ENCODE data around the gene ZNF554. TPM values are rescaled to one million over a fixed set of nuclear protein-coding genes. Genes with fewer than 3 reads are reported as not detected.

ZNF554 gene
- 1 to 10 TPM in 1 of 2 donors, under 1 TPM in 1; 0.89 to 2.9 TPM for total RNA-seq

GRCh38 chr19:2819540-2820111 is at the start of gene ZNF554:
TSS of gene ZNF554 (plus strand) at chr19:2819868. CDS start at chr19:2820072, 204 bp downstream.
- Mint-ChIP-seq H3K27ac (no peak within 1 kb of the TSS), H3K36me3 (no peaks in the 10 kb centered on the region), H3K4me1 (ENCODE audit: low read depth in 2 of 2) (peaks cover 0 to 4% of the 10 kb centered on the region in 2 donors), H3K4me3 (peak within 1 kb of the TSS; percentile 75), H3K27me3 (peaks cover 0 to 4% of the 10 kb centered on the region in 2 donors), H3K9me3 (no peaks in the 10 kb centered on the region)
- DNase-seq (ENCODE audit: low spot score): peak; percentile 97
- ATAC-seq: peak; percentile 98

- H3K27ac Mint-ChIP-seq: no peak overlapping the region
- H3K27me3 Mint-ChIP-seq: no peaks in the 10 kb centered on the region
- no peak for ATAC-seq
- no peaks in the 10 kb centered on the region for H3K9me3 Mint-ChIP-seq
- no peak overlapping the region for H3K4me3 Mint-ChIP-seq
- peaks cover 9 to 16% of the 10 kb centered on the region in 2 donors for H3K4me1 Mint-ChIP-seq (ENCODE audit: low read depth in 2 of 2)
- H3K36me3 Mint-ChIP-seq: no peaks in the 10 kb centered on the region
- no peak for DNase-seq (ENCODE audit: low spot score)
Measured at GRCh38 chr19:2770055-2771013, 49.3 kb upstream of the ZNF554 start.

DNA sequence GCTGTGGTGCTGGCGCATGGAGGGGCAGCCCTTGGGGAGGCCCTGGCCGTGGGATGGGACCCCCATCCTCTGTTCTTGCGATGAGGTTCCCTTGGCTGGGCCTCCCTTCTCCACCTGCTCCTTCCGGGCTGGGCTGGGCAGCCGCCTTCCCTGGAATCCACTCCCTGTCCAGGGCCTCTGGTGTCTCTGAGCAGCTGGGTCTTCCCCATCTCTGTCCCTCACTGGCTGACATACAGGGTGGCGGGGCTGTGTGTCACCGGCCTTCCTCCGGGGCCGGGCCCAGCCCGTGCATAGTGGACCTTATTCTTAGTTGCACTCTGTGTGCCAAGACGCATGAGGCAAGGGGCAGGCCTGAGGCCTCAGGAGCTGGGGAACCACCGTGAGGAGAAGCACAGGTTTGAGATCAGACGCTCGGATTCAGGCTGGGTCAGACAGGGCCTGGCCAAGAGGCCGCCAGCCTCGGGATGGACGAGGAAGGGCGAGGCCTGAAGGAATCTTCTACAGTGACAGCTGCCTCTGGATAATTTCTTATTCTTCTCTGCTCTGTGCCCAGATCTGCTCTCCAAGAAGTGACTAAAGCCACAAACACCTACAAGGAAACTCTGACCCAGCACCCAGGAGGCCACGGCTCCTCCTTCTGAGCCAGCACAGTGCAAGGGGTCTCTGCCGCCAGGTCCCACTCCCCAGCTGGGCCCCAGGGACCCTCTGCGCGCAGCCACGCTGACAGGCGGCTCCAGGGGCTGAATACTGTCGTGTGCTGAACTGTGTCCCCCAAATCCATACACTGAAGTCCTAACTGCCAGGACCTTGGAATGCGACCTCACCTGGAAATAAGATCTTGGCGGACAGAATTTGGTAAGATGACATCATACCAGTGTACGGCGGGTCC is 47.6 kb upstream of the ZNF554 start:
- H3K9me3 Mint-ChIP-seq: no peaks in the 10 kb centered on the region
- no peak overlapping the region for H3K4me3 Mint-ChIP-seq
- DNase-seq (ENCODE audit: low spot score): peak; percentile 35
- no peaks in the 10 kb centered on the region for H3K27me3 Mint-ChIP-seq
- peaks cover 22 to 28% of the 10 kb centered on the region in 2 donors for H3K4me1 Mint-ChIP-seq (ENCODE audit: low read depth in 2 of 2)
- H3K27ac Mint-ChIP-seq: no peak overlapping the region
- H3K36me3 Mint-ChIP-seq: no peaks in the 10 kb centered on the region
- no peak for ATAC-seq

- Mint-ChIP-seq H3K4me1 (ENCODE audit: low read depth in 2 of 2) (peaks cover 22 to 31% of the 10 kb centered on the region in 2 donors), H3K27ac (no peak overlapping the region), H3K4me3 (no peak overlapping the region), H3K9me3 (no peaks in the 10 kb centered on the region), H3K27me3 (no peaks in the 10 kb centered on the region), H3K36me3 (no peaks in the 10 kb centered on the region)
- DNase-seq (ENCODE audit: low spot score) (no peak), ATAC-seq (no peak)
Measured at GRCh38 chr19:2774083-2774679, 45.5 kb upstream of the ZNF554 start.

- H3K4me1 Mint-ChIP-seq (ENCODE audit: low read depth in 2 of 2): peaks cover 23 to 32% of the 10 kb centered on the region in 2 donors
Measured at GRCh38 chr19:2774953-2775555, 44.6 kb upstream of the ZNF554 start.

DNA sequence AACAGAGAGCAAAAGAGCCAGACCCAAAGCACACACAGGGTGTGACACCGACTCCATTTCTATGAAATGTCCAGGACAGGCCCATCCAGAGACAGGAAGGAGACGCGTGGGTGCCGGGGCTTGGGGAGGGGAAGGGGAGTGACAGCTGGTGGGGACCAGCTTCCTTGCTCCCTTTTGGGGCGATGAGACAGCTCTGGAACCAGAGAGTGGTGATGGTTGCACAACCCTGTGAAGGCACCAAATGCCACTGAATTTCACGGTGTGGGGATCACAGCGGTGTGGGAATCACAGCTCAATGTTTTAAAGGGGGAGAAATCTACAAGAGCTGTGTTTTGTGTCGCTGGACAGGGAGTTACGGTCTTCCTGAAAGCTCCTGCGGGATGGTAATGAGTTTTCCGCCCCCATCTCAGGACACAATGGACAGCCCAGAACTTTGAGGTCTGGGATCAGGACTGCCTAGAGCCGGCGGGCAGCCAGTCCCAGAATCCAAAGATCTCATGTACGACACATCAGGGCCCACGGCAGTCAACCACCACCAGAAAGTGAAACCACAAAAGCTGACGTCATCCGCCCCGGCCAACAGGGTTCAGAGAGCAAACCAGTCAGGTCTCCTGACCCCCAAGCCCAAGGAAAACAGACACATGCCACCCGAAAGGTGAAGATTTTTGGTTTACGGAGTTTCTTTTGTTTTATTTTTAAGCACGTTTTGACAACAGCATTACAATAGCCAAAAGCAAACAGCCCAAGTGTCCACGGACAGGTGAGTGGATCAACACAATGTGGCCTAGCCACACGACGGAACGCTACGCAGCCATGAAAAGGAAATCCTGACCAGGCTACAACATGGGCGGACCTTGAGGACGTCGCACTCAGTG is 43.9 kb upstream of the ZNF554 start:
- DNase-seq (ENCODE audit: low spot score) (peak; percentile 85), ATAC-seq (peak; percentile 81 to 83)
- peaks cover 29 to 37% of the 10 kb centered on the region in 2 donors for H3K4me1 Mint-ChIP-seq (ENCODE audit: low read depth in 2 of 2)
- H3K36me3 Mint-ChIP-seq: no peaks in the 10 kb centered on the region
- H3K4me3 Mint-ChIP-seq: peak overlapping the region; percentile 86
- H3K27me3 Mint-ChIP-seq: no peaks in the 10 kb centered on the region
- no peaks in the 10 kb centered on the region for H3K9me3 Mint-ChIP-seq
- H3K27ac Mint-ChIP-seq: peak overlapping the region; percentile 87 to 97

More at GRCh38 chr19:2774953-2775555, 44.6 kb upstream of the ZNF554 start:
- Mint-ChIP-seq H3K4me3 (peak overlapping the region; percentile 86), H3K36me3 (no peaks in the 10 kb centered on the region), H3K27me3 (no peaks in the 10 kb centered on the region), H3K9me3 (no peaks in the 10 kb centered on the region), H3K27ac (peak overlapping the region; percentile 87 to 97)
- DNase-seq (ENCODE audit: low spot score) (no peak), ATAC-seq (no peak)

DNA sequence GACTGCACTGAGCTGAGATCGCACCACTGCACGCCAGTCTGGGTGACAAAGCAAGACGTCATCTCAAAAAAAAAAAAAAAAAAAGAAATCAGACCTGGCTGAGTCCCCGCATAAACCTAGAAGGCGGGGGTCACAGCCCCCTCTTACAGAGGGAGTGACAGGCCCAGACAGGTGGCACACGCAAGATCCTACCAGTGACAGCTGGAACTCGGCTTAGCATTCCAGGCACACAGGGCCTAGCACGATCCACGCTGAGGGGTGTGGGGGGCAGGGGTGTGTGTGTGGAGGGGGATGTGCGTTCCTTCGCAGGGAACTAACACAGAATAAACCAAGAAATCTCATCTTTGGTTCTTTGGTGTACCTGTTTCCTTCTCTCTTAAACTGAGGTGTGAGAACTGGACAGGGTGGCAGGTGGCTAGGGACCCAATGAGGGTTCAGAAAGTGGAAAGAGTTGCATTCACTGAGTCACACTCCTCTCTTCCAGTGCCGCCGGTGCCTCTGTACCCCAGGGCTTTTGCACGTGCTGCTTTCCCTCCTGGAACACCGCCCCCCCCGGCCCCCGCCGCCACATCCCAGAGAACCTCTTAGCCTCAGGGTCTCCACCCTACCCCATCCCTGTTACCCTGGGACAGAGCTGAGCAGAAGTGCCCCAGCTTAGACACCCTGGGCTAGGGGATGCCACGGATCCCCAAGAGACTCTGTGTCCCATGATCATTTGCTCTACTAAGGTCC is 41.5 kb upstream of the ZNF554 start:
- ATAC-seq (no peak), DNase-seq (ENCODE audit: low spot score) (no peak)
- Mint-ChIP-seq H3K36me3 (no peaks in the 10 kb centered on the region), H3K27me3 (no peaks in the 10 kb centered on the region), H3K9me3 (no peaks in the 10 kb centered on the region), H3K4me3 (no peak overlapping the region), H3K4me1 (ENCODE audit: low read depth in 2 of 2) (peaks cover 31 to 42% of the 10 kb centered on the region in 2 donors), H3K27ac (no peak overlapping the region)

DNA sequence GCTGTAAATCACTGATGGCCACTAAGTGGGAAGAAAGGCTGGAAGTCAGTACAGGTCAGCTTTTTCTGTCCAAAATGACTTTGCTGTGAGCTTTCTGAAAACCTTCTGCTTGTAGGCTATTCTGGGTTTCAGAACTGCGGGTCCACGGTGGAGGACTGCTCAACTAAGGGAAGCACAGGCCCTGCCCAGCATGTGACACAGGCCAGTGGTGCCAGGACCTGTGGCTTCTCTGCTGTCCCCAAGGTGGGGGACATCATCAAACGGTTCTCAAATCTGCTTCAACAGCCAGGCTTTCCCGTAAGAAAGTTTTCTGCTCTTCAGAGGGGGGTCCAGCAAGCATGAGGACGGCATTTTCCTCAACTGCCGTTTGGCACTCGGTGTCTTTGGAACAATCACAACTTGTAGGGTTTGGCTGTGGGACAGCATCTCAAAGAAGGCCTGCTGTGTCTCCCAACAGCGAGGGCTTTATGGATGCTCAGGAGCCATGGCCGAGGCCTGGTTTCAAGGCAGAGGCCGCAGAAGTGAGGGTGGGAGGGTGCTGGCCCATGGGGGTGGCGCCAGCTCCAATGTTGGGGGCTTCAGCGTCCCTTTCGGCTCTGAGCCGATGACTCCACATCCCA is 40.4 kb upstream of the ZNF554 start:
- no peaks in the 10 kb centered on the region for H3K36me3 Mint-ChIP-seq
- no peaks in the 10 kb centered on the region for H3K9me3 Mint-ChIP-seq
- H3K4me3 Mint-ChIP-seq: no peak overlapping the region
- H3K27me3 Mint-ChIP-seq: no peaks in the 10 kb centered on the region
- H3K27ac Mint-ChIP-seq: no peak overlapping the region
- H3K4me1 Mint-ChIP-seq (ENCODE audit: low read depth in 2 of 2): peaks cover 37 to 45% of the 10 kb centered on the region in 2 donors
- DNase-seq (ENCODE audit: low spot score) (no peak), ATAC-seq (no peak)

DNA sequence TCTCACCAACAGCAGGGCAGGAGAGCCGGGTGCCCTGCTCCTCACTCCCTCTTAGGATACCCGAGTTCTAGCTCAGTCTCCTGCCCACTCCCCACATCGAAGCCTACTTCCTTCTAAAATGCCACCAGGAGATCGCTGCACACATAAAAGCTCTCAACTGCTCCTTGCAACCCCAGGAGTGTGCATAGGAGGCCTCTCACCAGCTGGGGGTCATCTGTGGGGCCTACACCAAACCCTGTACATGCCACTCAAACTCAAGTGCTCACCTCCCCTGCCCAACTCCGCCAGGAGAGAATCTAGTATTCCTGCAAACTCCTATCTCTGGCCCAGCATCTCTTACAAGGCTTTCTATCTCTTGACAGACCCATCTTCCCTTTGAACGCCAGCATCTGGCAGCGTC is 39.4 kb upstream of the ZNF554 start:
- Mint-ChIP-seq H3K36me3 (no peaks in the 10 kb centered on the region), H3K27ac (peak overlapping the region in 1 of 2 donors; percentile 6), H3K9me3 (no peaks in the 10 kb centered on the region), H3K4me1 (ENCODE audit: low read depth in 2 of 2) (peaks cover 35 to 39% of the 10 kb centered on the region in 2 donors), H3K27me3 (no peaks in the 10 kb centered on the region), H3K4me3 (peak overlapping the region; percentile 0)
- no peak for ATAC-seq
- no peak for DNase-seq (ENCODE audit: low spot score)

DNA sequence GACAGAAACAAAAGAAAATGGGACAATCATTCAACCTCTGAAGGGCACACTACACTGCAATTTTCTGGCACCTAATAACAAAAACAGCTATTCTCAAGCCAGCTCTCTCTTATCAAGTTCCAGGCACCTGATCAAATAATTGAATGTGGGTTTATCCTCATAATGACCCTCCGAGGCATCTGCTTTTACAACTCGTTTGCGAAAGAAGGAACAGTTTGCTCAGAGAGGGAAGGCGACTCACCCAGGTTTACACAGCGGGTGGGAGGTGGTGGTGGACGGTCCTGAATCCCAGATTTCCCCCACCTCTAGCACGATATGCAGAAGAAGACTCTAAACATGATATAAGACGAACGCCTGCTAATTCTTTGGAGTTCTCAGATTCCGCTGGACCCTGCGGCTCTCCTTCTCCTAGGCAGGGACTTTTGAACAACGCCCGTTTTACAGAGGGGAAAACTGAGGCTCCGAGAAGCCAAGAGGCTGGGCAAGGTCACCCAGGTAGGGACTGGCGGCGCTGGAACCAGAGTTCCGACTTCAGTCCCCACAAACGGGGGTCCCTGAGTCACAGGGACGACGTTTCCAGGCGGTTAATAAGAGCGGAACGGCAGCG is 37.2 kb upstream of the ZNF554 start:
- ATAC-seq (no peak), DNase-seq (ENCODE audit: low spot score) (no peak)
- Mint-ChIP-seq H3K36me3 (no peaks in the 10 kb centered on the region), H3K4me3 (peak overlapping the region; percentile 94), H3K27ac (peak overlapping the region; percentile 93 to 95), H3K9me3 (no peaks in the 10 kb centered on the region), H3K4me1 (ENCODE audit: low read depth in 2 of 2) (peaks cover 33 to 34% of the 10 kb centered on the region in 2 donors), H3K27me3 (no peaks in the 10 kb centered on the region)

Data from natural killer cell treated with Interleukin-12 subunit alpha and Interleukin-12 subunit beta and Interleukin-15 and Interleukin-18, amount 100 ng/mL, for 72 hours (primary cell).